Thyroid gland (tissue), 4 donors: Measurements from ENCODE around the gene UGDH. TPM values are rescaled to one million over a fixed set of nuclear protein-coding genes. Genes with fewer than 3 reads are reported as not detected.
"Not testable (repeated sequence)": the region's sequence is repeated elsewhere in the genome, so short reads cannot be mapped to it uniquely, and the experiment has no call there.

Experiments used
- DNase-seq, 2 donors: peaks; one replicate each; pipeline ENCODE4 v3.0.0-alpha.2; 2019
- H3K27ac ChIP-seq, 3 donors: fragments of 200-600 bp; sonication (generic); 1 replicate in 2 of 3; 2 replicates in 1 of 3; pipeline ENCODE4 v1.5.1; 2016 to 2019; ENCODE audit warnings: mild to moderate bottlenecking in 1 of 3, moderate library complexity in 1 of 3
- H3K27me3 ChIP-seq: fragments of 200-600 bp; sonication (generic); one replicate; pipeline ENCODE4 v1.5.1; 2019
- H3K36me3 ChIP-seq, 2 donors: fragments of 200-600 bp; sonication (generic); one replicate each; pipeline ENCODE4 v1.5.1; 2016 to 2019
- H3K4me1 ChIP-seq, 2 donors: fragments of 200-600 bp; sonication (generic); one replicate each; pipeline ENCODE4 v1.5.1; 2017 to 2019
- H3K4me3 ChIP-seq, 3 donors: fragments of 200-600 bp; sonication (generic); replicated peaks in 1 of 3; 1 replicate in 2 of 3; 2 replicates in 1 of 3; pipeline ENCODE4 v1.5.1; 2016; ENCODE audit warnings: mild to moderate bottlenecking in 1 of 3
- H3K9me3 ChIP-seq: fragments of 200-600 bp; sonication (generic); one replicate; pipeline ENCODE4 v1.5.1; 2017
- POLR2A ChIP-seq, 2 donors: fragments of 450-650 bp; IDR thresholded peaks; one replicate each; pipeline ENCODE4 v1.6.1; 2017; ENCODE audit warnings: antibody characterized with exemption in 2 of 2, mild to moderate bottlenecking in 2 of 2, moderate library complexity in 1 of 2
- WGBS, 2 donors: methylation state at CpG; one replicate each; pipeline ENCODE4 v1.1.5; 2017; 5-methylcytosine and 5-hydroxymethylcytosine counted together
- intact Hi-C: fragments of 100-400 bp; cut with DNase I; formaldehyde crosslinking; loops from one replicate; pipeline ENCODE4 v1.15.1; 2023
- total RNA-seq, 4 donors: library from RNA; depleted of rRNA; stranded (reverse); fragments of >200 nt; gene quantifications; one replicate each; pipeline ENCODE4 v1.2.3, GENCODE V29; 2016
- TF ChIP-seq, protein P1 (sequence below), 6 experiments: fragments of 200-600 bp in 3 of 6; fragments of 450-650 bp in 3 of 6; sonication (generic) in 3 of 6; IDR thresholded peaks; one replicate each; pipeline ENCODE4 v1.5.1; 2016 to 2019; ENCODE audit warnings: antibody characterized with exemption in 6 of 6, mild to moderate bottlenecking in 2 of 6, inconsistent platforms in 1 of 6, moderate library complexity in 1 of 6

Gene UGDH
- total RNA-seq, 4 donors from 2014 or later = 40.1 to 58.7 (median 48.1) TPM

GRCh38 chr4:39504538-39504937, 22.7 kb downstream of the UGDH start:
- H3K36me3 ChIP-seq = peaks cover 64% of the 10 kb centered on the region in 2 donors
- H3K4me1 ChIP-seq = no peaks in the 10 kb centered on the region
- no peak overlapping the region for H3K4me3 ChIP-seq
- intact Hi-C loops = no loop called here
- TF ChIP-seq, protein P1, sequence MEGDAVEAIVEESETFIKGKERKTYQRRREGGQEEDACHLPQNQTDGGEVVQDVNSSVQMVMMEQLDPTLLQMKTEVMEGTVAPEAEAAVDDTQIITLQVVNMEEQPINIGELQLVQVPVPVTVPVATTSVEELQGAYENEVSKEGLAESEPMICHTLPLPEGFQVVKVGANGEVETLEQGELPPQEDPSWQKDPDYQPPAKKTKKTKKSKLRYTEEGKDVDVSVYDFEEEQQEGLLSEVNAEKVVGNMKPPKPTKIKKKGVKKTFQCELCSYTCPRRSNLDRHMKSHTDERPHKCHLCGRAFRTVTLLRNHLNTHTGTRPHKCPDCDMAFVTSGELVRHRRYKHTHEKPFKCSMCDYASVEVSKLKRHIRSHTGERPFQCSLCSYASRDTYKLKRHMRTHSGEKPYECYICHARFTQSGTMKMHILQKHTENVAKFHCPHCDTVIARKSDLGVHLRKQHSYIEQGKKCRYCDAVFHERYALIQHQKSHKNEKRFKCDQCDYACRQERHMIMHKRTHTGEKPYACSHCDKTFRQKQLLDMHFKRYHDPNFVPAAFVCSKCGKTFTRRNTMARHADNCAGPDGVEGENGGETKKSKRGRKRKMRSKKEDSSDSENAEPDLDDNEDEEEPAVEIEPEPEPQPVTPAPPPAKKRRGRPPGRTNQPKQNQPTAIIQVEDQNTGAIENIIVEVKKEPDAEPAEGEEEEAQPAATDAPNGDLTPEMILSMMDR (IDR thresholded peaks at IDR 0.05) = no peak
- TF ChIP-seq POLR2A (IDR thresholded peaks at IDR 0.05) = no peak
- 98 to 100% methylated on average over 2 of the region's 2 CpGs for WGBS, 2 donors
- no peak overlapping the region for H3K27ac ChIP-seq
- H3K9me3 ChIP-seq = no peaks in the 10 kb centered on the region
- no peak for DNase-seq
- no peaks in the 10 kb centered on the region for H3K27me3 ChIP-seq

DNA sequence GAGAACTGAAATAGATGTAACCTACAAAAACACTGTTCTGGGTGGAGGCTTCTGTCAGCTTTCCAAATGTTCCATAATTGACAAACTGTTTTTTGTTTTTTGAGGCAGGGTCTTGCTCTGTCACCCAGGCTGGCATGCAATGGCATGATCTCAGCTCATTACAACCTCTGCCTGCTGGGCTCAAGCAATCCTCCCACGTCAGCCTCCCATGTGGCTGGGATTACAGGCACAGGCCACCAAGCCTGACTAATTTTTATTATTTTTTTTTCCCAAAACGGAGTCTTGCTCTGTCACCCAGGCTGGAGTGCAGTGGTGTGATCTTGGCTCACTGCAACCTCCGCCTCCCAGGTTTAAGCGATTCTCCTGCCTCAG, 24.6 kb downstream of the UGDH start:
- H3K4me1 ChIP-seq, H3K9me3 ChIP-seq, H3K4me3 ChIP-seq, intact Hi-C loops, DNase-seq, H3K27me3 ChIP-seq: not testable (repeated sequence)
- 79 to 94% methylated on average over 4 of the region's 4 CpGs for WGBS, 2 donors
- peak overlapping the region in 2 of 3 donors; percentile 11 for H3K27ac ChIP-seq
- peaks cover 54 to 57% of the 10 kb centered on the region in 2 donors for H3K36me3 ChIP-seq

DNA sequence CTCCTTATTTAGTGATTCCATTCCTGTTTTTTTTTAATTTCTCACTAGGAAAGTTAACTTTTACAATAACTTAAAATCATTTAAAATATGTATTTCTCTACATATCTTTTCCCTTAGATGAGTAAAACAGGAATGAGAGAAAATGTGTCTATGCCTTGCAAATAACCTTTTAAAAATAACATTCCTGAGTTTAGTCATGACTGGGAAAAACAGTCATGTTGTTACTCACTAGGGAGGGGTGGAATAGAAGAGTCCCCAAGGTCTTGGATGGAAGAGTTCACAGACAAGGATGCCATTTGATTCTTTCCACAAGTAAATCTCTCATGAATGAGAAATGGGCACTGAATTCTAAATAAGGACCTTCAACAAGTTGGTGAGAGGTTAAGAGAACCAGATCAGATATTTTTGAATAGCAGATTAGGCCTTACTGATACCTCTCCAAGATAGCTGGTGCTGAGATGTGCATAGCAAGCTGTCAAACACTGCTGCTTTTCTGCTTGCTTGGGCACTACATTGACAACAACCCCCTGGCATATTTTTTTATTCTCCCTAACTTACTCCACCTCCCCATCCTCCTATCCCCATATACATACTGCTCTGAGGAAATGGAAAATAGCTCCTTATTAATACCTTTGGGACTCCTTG, 25.1 kb downstream of the UGDH start:
- Histone ChIP-seq H3K4me3 (no peak overlapping the region), H3K4me1 (no peaks in the 10 kb centered on the region), H3K9me3 (no peaks in the 10 kb centered on the region), H3K27me3 (no peaks in the 10 kb centered on the region), H3K36me3 (peaks cover 49 to 52% of the 10 kb centered on the region in 2 donors), H3K27ac (peak overlapping the region in 2 of 3 donors; percentile 11)
- intact Hi-C loops = no loop called here
- DNase-seq = no peak
- no peak for TF ChIP-seq POLR2A (IDR thresholded peaks at IDR 0.05)
- TF ChIP-seq, protein P1 (IDR thresholded peaks at IDR 0.05) = no peak

GRCh38 chr4:39498727-39499020, 28.6 kb downstream of the UGDH start:
- intact Hi-C loops = no loop called here
- no peak for DNase-seq
- peaks cover 14 to 24% of the 10 kb centered on the region in 2 donors for H3K36me3 ChIP-seq
- no peaks in the 10 kb centered on the region for H3K4me1 ChIP-seq
- H3K27me3 ChIP-seq = no peaks in the 10 kb centered on the region
- H3K4me3 ChIP-seq = no peak overlapping the region
- no peak overlapping the region for H3K27ac ChIP-seq
- no peaks in the 10 kb centered on the region for H3K9me3 ChIP-seq
- TF ChIP-seq POLR2A (IDR thresholded peaks at IDR 0.05) = no peak
- TF ChIP-seq, protein P1 (IDR thresholded peaks at IDR 0.05) = no peak

DNA sequence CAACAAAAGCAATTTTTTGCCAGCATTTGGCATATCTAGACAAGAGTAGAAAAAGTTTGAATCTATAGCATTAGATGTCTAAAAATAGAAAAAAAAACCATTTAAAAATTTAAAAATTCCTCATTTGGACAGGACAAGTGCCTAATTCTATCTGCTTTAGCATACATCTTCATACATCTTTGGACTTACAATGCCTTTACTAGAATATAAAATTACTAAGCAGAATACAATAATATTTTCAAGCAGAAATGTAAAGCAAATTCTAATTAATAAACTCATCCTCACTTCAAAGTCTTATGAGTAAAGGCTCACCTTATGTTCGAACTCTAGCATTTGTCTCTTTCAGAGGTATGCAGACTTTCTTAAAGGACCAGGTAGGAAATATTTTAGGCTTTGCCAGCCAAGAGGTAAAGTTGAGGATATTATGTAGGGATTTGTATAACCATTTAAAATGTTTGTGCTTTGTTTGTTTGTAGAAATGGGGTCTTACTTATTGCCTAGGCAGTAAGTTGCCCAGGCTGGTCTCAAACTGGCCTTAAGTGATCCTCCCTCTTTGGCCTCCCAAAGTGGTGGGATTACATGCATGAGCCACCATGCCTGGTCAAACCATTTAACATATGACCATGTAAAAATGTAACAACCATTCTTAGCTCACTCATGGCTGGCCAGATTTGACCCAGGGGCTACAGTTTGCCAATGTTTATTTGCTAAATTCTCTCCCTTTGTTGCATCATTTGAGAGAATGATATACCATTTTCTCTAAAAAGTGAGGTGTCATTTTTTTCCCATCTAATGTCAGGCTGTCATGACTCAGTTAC, 29.1 kb downstream of the UGDH start:
- Histone ChIP-seq H3K9me3 (no peaks in the 10 kb centered on the region), H3K27ac (no peak overlapping the region), H3K27me3 (no peaks in the 10 kb centered on the region), H3K4me1 (no peaks in the 10 kb centered on the region), H3K36me3 (peaks cover 9 to 18% of the 10 kb centered on the region in 2 donors), H3K4me3 (no peak overlapping the region)
- DNase-seq = no peak
- WGBS, 2 donors = 91 to 93% methylated on average over 1 of the region's 1 CpG
- TF ChIP-seq, protein P1 (IDR thresholded peaks at IDR 0.05) = no peak
- TF ChIP-seq POLR2A (IDR thresholded peaks at IDR 0.05) = no peak
- intact Hi-C loops = no loop called here
